Neural cell (in vitro differentiated cells): ENCODE measurements around the gene SDHB. TPM values are rescaled to one million over a fixed set of nuclear protein-coding genes. Genes with fewer than 3 reads are reported as not detected.
A peak's percentile ranks its signal among the peaks of the same experiment; 100 is the strongest.

Experiments used
- H2AFZ ChIP-seq: fragments of 200-600, 300-800 bp; sonication (generic), shearing (Covaris generic); 2 replicates; pipeline ENCODE4 v1.6.0; 2014; ENCODE audit warnings: low read depth, mild to moderate bottlenecking, antibody characterized with exemption, low read length, moderate library complexity
- H3F3A ChIP-seq: fragments of 200-600 bp; shearing (Covaris generic); 2 replicates; pipeline ENCODE4 v1.6.1; 2016; ENCODE audit warnings: mild to moderate bottlenecking, moderate library complexity, mixed read lengths, antibody characterized with exemption, low read length; ENCODE audit not compliant: insufficient read depth, poor library complexity, severe bottlenecking
- H3K27ac ChIP-seq: fragments of 200-600, 300-800 bp; sonication (generic), shearing (Covaris generic); 2 replicates; pipeline ENCODE4 v1.5.1; 2014; ENCODE audit warnings: mild to moderate bottlenecking, low read length, moderate library complexity
- H3K27me3 ChIP-seq: fragments of 300-800, 200-600 bp; sonication (generic), shearing (Covaris generic); 2 replicates; pipeline ENCODE4 v1.6.0; 2014; ENCODE audit warnings: mild to moderate bottlenecking, low read depth, low read length, moderate library complexity; ENCODE audit not compliant: insufficient read depth
- H3K36me3 ChIP-seq: fragments of 300-800, 200-600 bp; sonication (generic), shearing (Covaris generic); 2 replicates; pipeline ENCODE4 v1.5.1; 2014; ENCODE audit warnings: mild to moderate bottlenecking, antibody characterized with exemption, low read length, moderate library complexity; ENCODE audit not compliant: insufficient read depth
- H3K4me2 ChIP-seq: fragments of 300-800, 200-600 bp; sonication (generic), shearing (Covaris generic); 2 replicates; pipeline ENCODE4 v1.6.0; 2014; ENCODE audit warnings: mild to moderate bottlenecking, low read length
- H3K4me3 ChIP-seq: fragments of 300-800, 200-600 bp; sonication (generic), shearing (Covaris generic); 2 replicates; pipeline ENCODE4 v1.5.1; 2014; ENCODE audit warnings: mild to moderate bottlenecking, low read length, moderate library complexity
- H3K79me2 ChIP-seq: fragments of 200-600 bp; shearing (Covaris generic); replicated peaks from 2 replicates; pipeline ENCODE4 v1.6.0; 2014; ENCODE audit warnings: mild to moderate bottlenecking, low read length, moderate library complexity; ENCODE audit not compliant: insufficient read depth
- H3K9ac ChIP-seq: fragments of 300-800, 200-600 bp; sonication (generic), shearing (Covaris generic); 2 replicates; pipeline ENCODE4 v1.6.1; 2016; ENCODE audit warnings: mild to moderate bottlenecking, low read length, mixed read lengths
- H3K9me2 ChIP-seq: fragments of 200-600 bp; shearing (Covaris generic); 2 replicates; pipeline ENCODE4 v1.6.1; 2016; ENCODE audit warnings: mild to moderate bottlenecking, low read length, mixed read lengths; ENCODE audit not compliant: insufficient read depth
- H3K9me3 ChIP-seq: fragments of 200-600, 300-800 bp; sonication (generic), shearing (Covaris generic); 2 replicates; pipeline ENCODE4 v1.6.1; 2016; ENCODE audit warnings: mild to moderate bottlenecking, mixed run types, low read length, moderate library complexity, mixed read lengths
- H4K20me1 ChIP-seq: fragments of 200-600 bp; shearing (Covaris generic); 2 replicates; pipeline ENCODE4 v1.6.1; 2016; ENCODE audit warnings: mild to moderate bottlenecking, mixed run types; ENCODE audit not compliant: insufficient read depth
- CTCF ChIP-seq: fragments of 450-650 bp; IDR thresholded peaks from 2 replicates; pipeline ENCODE4 v1.5.1; 2014; ENCODE audit warnings: antibody characterized with exemption, mild to moderate bottlenecking, moderate library complexity; ENCODE audit not compliant: poor library complexity, severe bottlenecking
- EP300 ChIP-seq: fragments of 450-650 bp; conservative IDR thresholded peaks from 2 replicates; pipeline ENCODE4 v1.6.1; 2014; ENCODE audit warnings: antibody characterized with exemption, mild to moderate bottlenecking, moderate library complexity; ENCODE audit not compliant: poor library complexity, severe bottlenecking
- EZH2 ChIP-seq: fragments of 200-600, 300-800 bp; shearing (Covaris generic), sonication (generic); IDR thresholded peaks from 2 replicates; pipeline ENCODE4 v1.6.1; 2014; ENCODE audit warnings: antibody characterized with exemption, low read length, borderline replicate concordance, mild to moderate bottlenecking; ENCODE audit not compliant: insufficient read depth, poor library complexity, severe bottlenecking
- MXI1 ChIP-seq: fragments of 450-650 bp; conservative IDR thresholded peaks from 2 replicates; pipeline ENCODE4 v1.6.1; 2014; ENCODE audit warnings: antibody characterized with exemption, mild to moderate bottlenecking; ENCODE audit not compliant: poor library complexity, severe bottlenecking
- POLR2AphosphoS5 ChIP-seq: IDR thresholded peaks from 2 replicates; pipeline ENCODE4 v1.6.1; 2012
- RAD21 ChIP-seq: fragments of 450-650 bp; conservative IDR thresholded peaks from 2 replicates; pipeline ENCODE4 v1.6.1; 2014; ENCODE audit warnings: antibody characterized with exemption, mild to moderate bottlenecking, moderate library complexity
- REST ChIP-seq: IDR thresholded peaks from 2 replicates; pipeline ENCODE4 v1.6.1; 2012; ENCODE audit warnings: borderline replicate concordance
- SMC3 ChIP-seq: fragments of 450-650 bp; conservative IDR thresholded peaks from 2 replicates; pipeline ENCODE4 v1.6.1; 2014; ENCODE audit warnings: antibody characterized with exemption, mild to moderate bottlenecking, moderate library complexity; ENCODE audit not compliant: poor library complexity
- TAF1 ChIP-seq: IDR thresholded peaks from 2 replicates; pipeline ENCODE4 v1.6.1; 2012; ENCODE audit warnings: low read depth
- polyA plus RNA-seq: library from polyadenylated mRNA; depleted of rRNA; stranded (reverse); fragments of >200 nt; gene quantifications from 2 replicates; pipeline ENCODE4 v1.2.3, GENCODE V29; 2014

Gene SDHB
- polyA plus RNA-seq, 1 donor from 2014 or later = 129 TPM

- H4K20me1 ChIP-seq = no peaks in the 10 kb centered on the region
- peak overlapping the region; percentile 61 for H2AFZ ChIP-seq
- H3K36me3 ChIP-seq = no peaks in the 10 kb centered on the region
- H3K9ac ChIP-seq = peak overlapping the region; percentile 80
- no peaks in the 10 kb centered on the region for H3K27me3 ChIP-seq
- no peak for TF ChIP-seq REST
- no peak for TF ChIP-seq TAF1
- TF ChIP-seq SMC3 = no peak
- TF ChIP-seq EP300 = no peak
- TF ChIP-seq RAD21 = no peak
- TF ChIP-seq MXI1 = no peak
- no peak for TF ChIP-seq POLR2AphosphoS5
- no peak for TF ChIP-seq CTCF
- TF ChIP-seq EZH2 = no peak
- peak overlapping the region; percentile 82 for H3K27ac ChIP-seq
- H3F3A ChIP-seq = no peaks in the 10 kb centered on the region
- no peaks in the 10 kb centered on the region for H3K9me2 ChIP-seq
- H3K9me3 ChIP-seq = no peaks in the 10 kb centered on the region
- H3K4me3 ChIP-seq = peak overlapping the region; percentile 71
- peaks cover 24% of the 10 kb centered on the region for H3K79me2 ChIP-seq
- peak overlapping the region; percentile 54 for H3K4me2 ChIP-seq
Measured at GRCh38 chr1:17053086-17053684, 647 bp downstream of the SDHB start.

GRCh38 chr1:17052641-17053040 is 1.2 kb downstream of the SDHB start:
- H3K27me3 ChIP-seq = no peaks in the 10 kb centered on the region
- no peak overlapping the region for H2AFZ ChIP-seq
- TF ChIP-seq MXI1 (no peak), CTCF (no peak), REST (no peak)
- no peaks in the 10 kb centered on the region for H3K9me2 ChIP-seq
- H3K9me3 ChIP-seq = no peaks in the 10 kb centered on the region
- H3K79me2 ChIP-seq = peaks cover 24% of the 10 kb centered on the region
- H3K4me3 ChIP-seq = peak overlapping the region; percentile 71
- H3K36me3 ChIP-seq = no peaks in the 10 kb centered on the region
- peak overlapping the region; percentile 54 for H3K4me2 ChIP-seq
- H3F3A ChIP-seq = no peaks in the 10 kb centered on the region
- H4K20me1 ChIP-seq = no peaks in the 10 kb centered on the region
- H3K27ac ChIP-seq = no peak overlapping the region
- H3K9ac ChIP-seq = peak overlapping the region; percentile 80
